Measurements from ENCODE around the gene WDR13. TPM values are rescaled to one million over a fixed set of nuclear protein-coding genes. Genes with fewer than 3 reads are reported as not detected.

WDR13 gene
- total RNA-seq, 2 experiments from 2014 or later, result 37.6 to 43.7 TPM

DNA sequence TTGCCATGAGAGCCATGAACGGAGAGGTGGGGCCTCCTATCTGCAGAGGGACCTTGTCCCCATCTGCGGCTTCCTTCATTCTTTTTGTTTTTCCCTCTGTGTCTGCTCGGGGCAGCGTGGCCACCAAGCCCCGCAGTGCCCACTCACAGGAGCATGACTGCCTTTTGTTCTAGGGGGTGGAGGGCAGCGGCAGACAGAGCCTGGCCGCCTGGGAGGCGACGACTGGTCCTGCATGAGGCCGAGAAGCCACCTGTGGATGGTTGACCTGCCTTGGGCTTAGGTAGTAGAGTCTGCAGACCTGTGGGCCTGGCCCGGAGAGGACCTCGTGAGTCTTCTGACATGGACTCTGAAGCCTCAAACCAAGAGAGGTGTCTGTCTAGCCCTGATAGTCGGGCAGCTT lies 21.6 kb upstream of the WDR13 start:
- no peak for DNase-seq
- H3K4me3 Mint-ChIP-seq, result peak overlapping the region; percentile 97
- no peaks in the 10 kb centered on the region for H3K9me3 Mint-ChIP-seq (ENCODE audit: insufficient read depth)
- H3K4me1 Mint-ChIP-seq (ENCODE audit: low read depth), result peaks cover 35% of the 10 kb centered on the region
- H3K36me3 Mint-ChIP-seq (ENCODE audit: low read depth), result peaks cover 53% of the 10 kb centered on the region
- H3K27me3 Mint-ChIP-seq (ENCODE audit: low read depth), result no peaks in the 10 kb centered on the region
- POLR2A ChIA-PET, result interaction anchor here (0.6 to 2.9 kb wide), 3 partner anchors 10 to 47 kb away, joined by 3 to 21 read pairs (median 3); partner anchors contain the start of gene TBC1D25
- H3K27ac Mint-ChIP-seq, result peak overlapping the region; percentile 98
- CTCF ChIA-PET, result no interaction called here
- ATAC-seq, result no peak

- Mint-ChIP-seq H3K27ac (peak overlapping the region; percentile 98), H3K4me3 (peak overlapping the region; percentile 97), H3K4me1 (ENCODE audit: low read depth) (peaks cover 35% of the 10 kb centered on the region), H3K9me3 (ENCODE audit: insufficient read depth) (no peaks in the 10 kb centered on the region), H3K27me3 (ENCODE audit: low read depth) (no peaks in the 10 kb centered on the region), H3K36me3 (ENCODE audit: low read depth) (peaks cover 53% of the 10 kb centered on the region)
- ChIA-PET POLR2A (interaction anchor here (1.1 to 2.9 kb wide), 2 partner anchors 37 to 48 kb away, joined by 3 to 21 read pairs; partner anchors contain the start of gene TBC1D25), CTCF (no interaction called here)
- DNase-seq (no peak), ATAC-seq (no peak)
Measured at GRCh38 chrX:48576108-48576507, 21.2 kb upstream of the WDR13 start.

DNA sequence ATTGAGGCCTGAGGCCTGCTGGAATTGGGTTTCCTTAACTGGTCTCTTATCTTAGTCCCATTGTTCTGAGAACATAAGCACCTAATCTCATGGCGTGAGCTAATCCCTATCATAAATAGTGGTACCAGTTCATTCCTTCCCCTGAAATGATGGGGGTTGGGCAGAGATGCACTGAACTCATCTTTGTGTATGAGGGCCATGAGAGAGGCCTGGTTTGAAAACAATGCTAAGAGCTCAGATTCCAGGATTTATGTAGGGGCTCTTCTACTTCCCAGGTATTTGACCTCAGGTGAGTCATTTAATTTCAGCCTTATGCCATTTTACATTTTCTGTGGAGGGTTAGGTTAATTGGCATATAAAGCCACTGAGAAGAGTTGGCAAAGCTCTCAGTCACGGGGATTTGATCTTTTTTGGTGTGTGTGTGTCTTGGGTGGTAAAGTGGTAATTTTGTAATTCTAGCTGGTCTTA lies 18.6 kb upstream of the WDR13 start:
- Mint-ChIP-seq H3K4me3 (no peak overlapping the region), H3K27ac (no peak overlapping the region), H3K36me3 (ENCODE audit: low read depth) (peaks cover 52% of the 10 kb centered on the region), H3K4me1 (ENCODE audit: low read depth) (peaks cover 39% of the 10 kb centered on the region), H3K9me3 (ENCODE audit: insufficient read depth) (no peaks in the 10 kb centered on the region), H3K27me3 (ENCODE audit: low read depth) (no peaks in the 10 kb centered on the region)
- DNase-seq, result no peak
- ChIA-PET POLR2A (interaction anchor here (0.6 to 0.7 kb wide), 3 partner anchors 9 to 922 kb away, joined by 3 read pairs; no protein-coding TSS in a partner anchor), CTCF (no interaction called here)
- no peak for ATAC-seq

- POLR2A ChIA-PET, result interaction anchor here (0.7 kb wide), 2 partner anchors 8 to 10 kb away, joined by 3 read pairs; no protein-coding TSS in a partner anchor
- Mint-ChIP-seq H3K4me1 (ENCODE audit: low read depth) (peaks cover 35% of the 10 kb centered on the region), H3K9me3 (ENCODE audit: insufficient read depth) (no peaks in the 10 kb centered on the region), H3K4me3 (no peak overlapping the region), H3K27me3 (ENCODE audit: low read depth) (no peaks in the 10 kb centered on the region), H3K27ac (no peak overlapping the region), H3K36me3 (ENCODE audit: low read depth) (peaks cover 51% of the 10 kb centered on the region)
- CTCF ChIA-PET, result no interaction called here
- ATAC-seq (no peak), DNase-seq (no peak)
Measured at GRCh38 chrX:48579259-48579658, 18.0 kb upstream of the WDR13 start.

- ChIA-PET POLR2A (no interaction called here), CTCF (no interaction called here)
- no peak for DNase-seq
Measured at GRCh38 chrX:48580662-48581061, 16.6 kb upstream of the WDR13 start.

DNA sequence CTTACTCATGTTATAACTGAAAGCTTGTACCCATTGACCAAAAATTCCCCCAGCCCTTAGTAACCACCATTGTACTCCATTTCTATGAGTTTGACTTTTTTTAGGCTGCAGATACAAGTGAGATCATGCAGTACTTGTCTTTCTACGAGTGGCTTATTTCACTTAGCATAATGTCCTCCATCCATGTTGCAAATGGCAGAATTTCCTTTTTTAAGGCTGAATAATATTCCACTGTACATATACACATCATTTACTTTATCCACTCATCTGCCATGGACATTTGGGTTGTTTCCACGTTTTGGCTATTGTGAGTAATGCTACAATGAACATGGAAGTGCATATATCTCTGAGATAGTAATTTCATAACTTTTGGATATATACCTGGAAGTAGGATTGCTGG lies 12.6 kb upstream of the WDR13 start:
- H3K36me3 Mint-ChIP-seq (ENCODE audit: low read depth), result peaks cover 5% of the 10 kb centered on the region
- no peak for ATAC-seq
- H3K9me3 Mint-ChIP-seq (ENCODE audit: insufficient read depth), result no peaks in the 10 kb centered on the region
- POLR2A ChIA-PET, result no interaction called here
- DNase-seq, result no peak
- no peak overlapping the region for H3K27ac Mint-ChIP-seq
- CTCF ChIA-PET, result no interaction called here
- no peaks in the 10 kb centered on the region for H3K27me3 Mint-ChIP-seq (ENCODE audit: low read depth)
- peaks cover 10% of the 10 kb centered on the region for H3K4me1 Mint-ChIP-seq (ENCODE audit: low read depth)
- H3K4me3 Mint-ChIP-seq, result no peak overlapping the region

More at GRCh38 chrX:48580662-48581061, 16.6 kb upstream of the WDR13 start:
- no peak for ATAC-seq
- Mint-ChIP-seq H3K4me3 (no peak overlapping the region), H3K27ac (no peak overlapping the region), H3K36me3 (ENCODE audit: low read depth) (peaks cover 41% of the 10 kb centered on the region), H3K9me3 (ENCODE audit: insufficient read depth) (no peaks in the 10 kb centered on the region), H3K27me3 (ENCODE audit: low read depth) (no peaks in the 10 kb centered on the region), H3K4me1 (ENCODE audit: low read depth) (peaks cover 33% of the 10 kb centered on the region)

- ChIA-PET CTCF (no interaction called here), POLR2A (no interaction called here)
- Mint-ChIP-seq H3K9me3 (ENCODE audit: insufficient read depth) (no peaks in the 10 kb centered on the region), H3K27ac (no peak overlapping the region), H3K36me3 (ENCODE audit: low read depth) (no peaks in the 10 kb centered on the region), H3K4me3 (no peak overlapping the region), H3K4me1 (ENCODE audit: low read depth) (peaks cover 2% of the 10 kb centered on the region), H3K27me3 (ENCODE audit: low read depth) (no peaks in the 10 kb centered on the region)
- ATAC-seq (no peak), DNase-seq (no peak)
Measured at GRCh38 chrX:48589482-48590162, 7.7 kb upstream of the WDR13 start.

GRCh38 chrX:48590203-48591103 lies 6.8 kb upstream of the WDR13 start:
- DNase-seq (no peak), ATAC-seq (no peak)
- Mint-ChIP-seq H3K4me3 (no peak overlapping the region), H3K36me3 (ENCODE audit: low read depth) (no peaks in the 10 kb centered on the region), H3K4me1 (ENCODE audit: low read depth) (peaks cover 2% of the 10 kb centered on the region), H3K27me3 (ENCODE audit: low read depth) (no peaks in the 10 kb centered on the region), H3K9me3 (ENCODE audit: insufficient read depth) (no peaks in the 10 kb centered on the region), H3K27ac (no peak overlapping the region)
- ChIA-PET CTCF (no interaction called here), POLR2A (no interaction called here)

DNA sequence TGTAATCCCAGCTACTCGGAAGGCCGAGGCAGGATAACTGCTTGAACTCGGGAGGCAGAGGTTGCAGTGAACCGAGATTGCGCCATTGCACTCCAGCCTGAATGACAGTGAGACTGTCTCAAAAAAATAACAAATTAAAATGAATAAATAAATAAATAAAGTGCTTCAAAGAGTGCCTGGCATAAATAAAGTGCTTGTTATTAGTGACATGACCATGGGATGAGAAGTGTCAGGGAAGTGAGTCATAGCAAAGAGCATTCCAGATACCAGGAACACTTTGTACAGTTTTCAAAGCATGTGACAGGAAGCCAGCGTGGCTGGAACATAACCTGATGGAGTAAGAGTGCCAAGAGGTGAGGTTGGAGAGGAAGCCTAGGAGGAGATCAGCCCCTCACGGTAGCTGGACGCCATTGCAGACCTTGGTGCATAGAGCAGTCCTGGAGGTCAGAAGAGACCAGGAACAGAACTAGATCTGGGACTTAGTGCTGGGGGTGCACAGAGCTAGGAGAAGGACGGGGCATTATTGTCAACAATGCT lies 6.0 kb upstream of the WDR13 start:
- Mint-ChIP-seq H3K27me3 (ENCODE audit: low read depth) (no peaks in the 10 kb centered on the region), H3K9me3 (ENCODE audit: insufficient read depth) (no peaks in the 10 kb centered on the region), H3K4me1 (ENCODE audit: low read depth) (peaks cover 2% of the 10 kb centered on the region), H3K4me3 (no peak overlapping the region), H3K36me3 (ENCODE audit: low read depth) (no peaks in the 10 kb centered on the region), H3K27ac (no peak overlapping the region)
- no peak for ATAC-seq
- ChIA-PET CTCF (no interaction called here), POLR2A (no interaction called here)
- no peak for DNase-seq

GRCh38 chrX:48592971-48593370 lies 4.3 kb upstream of the WDR13 start:
- Mint-ChIP-seq H3K4me1 (ENCODE audit: low read depth) (peaks cover 5% of the 10 kb centered on the region), H3K9me3 (ENCODE audit: insufficient read depth) (no peaks in the 10 kb centered on the region), H3K27me3 (ENCODE audit: low read depth) (no peaks in the 10 kb centered on the region), H3K36me3 (ENCODE audit: low read depth) (peaks cover under 1% of the 10 kb centered on the region), H3K4me3 (no peak overlapping the region), H3K27ac (no peak overlapping the region)
- ChIA-PET CTCF (no interaction called here), POLR2A (no interaction called here)
- ATAC-seq (no peak), DNase-seq (no peak)

DNA sequence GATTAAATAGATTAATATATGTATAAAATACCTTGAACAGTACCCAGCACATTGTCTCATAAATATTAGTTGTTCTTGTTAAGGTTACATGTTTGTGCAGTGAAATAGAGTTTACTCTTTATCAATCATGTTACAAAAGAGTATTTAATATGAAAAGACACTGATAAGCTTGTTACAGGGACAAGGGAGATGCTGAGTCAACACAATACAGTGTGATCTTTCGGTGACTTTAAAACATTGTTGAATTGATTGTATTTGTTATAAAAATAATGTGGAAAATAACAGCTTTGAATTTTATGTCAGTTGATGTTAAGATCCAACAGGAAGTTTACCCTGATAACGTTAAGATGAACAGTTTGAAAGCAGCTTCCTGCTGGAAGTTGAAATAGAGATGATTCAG lies 1.4 kb upstream of the WDR13 start:
- ChIA-PET POLR2A (no interaction called here), CTCF (no interaction called here)
- ATAC-seq (no peak), DNase-seq (no peak)
- Mint-ChIP-seq H3K9me3 (ENCODE audit: insufficient read depth) (no peaks in the 10 kb centered on the region), H3K4me1 (ENCODE audit: low read depth) (peaks cover 10% of the 10 kb centered on the region), H3K27ac (no peak overlapping the region), H3K4me3 (no peak overlapping the region), H3K27me3 (ENCODE audit: low read depth) (no peaks in the 10 kb centered on the region), H3K36me3 (ENCODE audit: low read depth) (peaks cover 5% of the 10 kb centered on the region)

- H3K4me1 Mint-ChIP-seq (ENCODE audit: low read depth), result peaks cover 9% of the 10 kb centered on the region
- H3K9me3 Mint-ChIP-seq (ENCODE audit: insufficient read depth), result no peaks in the 10 kb centered on the region
- no peaks in the 10 kb centered on the region for H3K27me3 Mint-ChIP-seq (ENCODE audit: low read depth)
- H3K4me3 Mint-ChIP-seq, result peak overlapping the region; percentile 93
- ATAC-seq (no peak), DNase-seq (no peak)
- H3K36me3 Mint-ChIP-seq (ENCODE audit: low read depth), result peaks cover 9% of the 10 kb centered on the region
- H3K27ac Mint-ChIP-seq, result peak overlapping the region; percentile 99
- ChIA-PET POLR2A (no interaction called here), CTCF (no interaction called here)
Measured at GRCh38 chrX:48598614-48599013, 1.3 kb downstream of the WDR13 start.

Measured in activated CD8-positive, alpha-beta T cell treated with anti-CD3 and anti-CD28 coated beads, Interleukin-2, amount 10 ng/mL, durations not matched to agents 7 days and 5 days (primary cell).